DOHH2 (cell line): ENCODE results near the gene PINLYP.

Experiments used
- H3F3A ChIP-seq: fragments of 200-600 bp; sonication (generic), shearing (Covaris generic); 2 replicates; pipeline ENCODE4 v1.6.0; 2016; ENCODE audit warnings: antibody characterized with exemption, mild to moderate bottlenecking; ENCODE audit not compliant: control insufficient read depth, insufficient read depth
- H3K27ac ChIP-seq: fragments of 200-600 bp; sonication (generic); 2 replicates; pipeline ENCODE4 v1.5.1; 2014; ENCODE audit warnings: low read depth, mild to moderate bottlenecking, low read length, moderate library complexity
- H3K27me3 ChIP-seq: fragments of 200-600 bp; sonication (generic); 2 replicates; pipeline ENCODE4 v1.6.1; 2014; ENCODE audit warnings: mild to moderate bottlenecking, low read length, mixed read lengths; ENCODE audit not compliant: control insufficient read depth
- H3K36me3 ChIP-seq: fragments of 200-600 bp; sonication (generic); 2 replicates; pipeline ENCODE4 v1.6.1; 2014; ENCODE audit warnings: mild to moderate bottlenecking, low read length, moderate library complexity, mixed read lengths; ENCODE audit not compliant: control insufficient read depth
- H3K4me1 ChIP-seq: fragments of 200-600 bp; sonication (generic); 2 replicates; pipeline ENCODE4 v1.6.1; 2014; ENCODE audit warnings: mild to moderate bottlenecking, low read length, mixed read lengths; ENCODE audit not compliant: control insufficient read depth
- H3K4me2 ChIP-seq: fragments of 200-600 bp; sonication (generic); 2 replicates; pipeline ENCODE4 v1.6.0; 2014; ENCODE audit warnings: mild to moderate bottlenecking, low read length, moderate library complexity
- H3K4me3 ChIP-seq: fragments of 200-600 bp; sonication (generic); 2 replicates; pipeline ENCODE4 v1.5.1; 2014; ENCODE audit warnings: mild to moderate bottlenecking, low read length, mixed read lengths
- H3K79me2 ChIP-seq: fragments of 200-600 bp; sonication (generic); 2 replicates; pipeline ENCODE4 v1.6.1; 2014; ENCODE audit warnings: mild to moderate bottlenecking, low read length, mixed read lengths; ENCODE audit not compliant: control insufficient read depth
- H3K9me2 ChIP-seq: fragments of 200-600 bp; sonication (generic); replicated peaks from 2 replicates; pipeline ENCODE4 v1.6.1; 2014; ENCODE audit warnings: mild to moderate bottlenecking, low read length, mixed read lengths; ENCODE audit not compliant: control insufficient read depth
- H3K9me3 ChIP-seq: fragments of 200-600 bp; sonication (generic); 2 replicates; pipeline ENCODE4 v1.6.1; 2014; ENCODE audit warnings: antibody characterized with exemption, low read length, mixed read lengths; ENCODE audit not compliant: control insufficient read depth, insufficient read depth
- H4K20me1 ChIP-seq: fragments of 200-600 bp; sonication (generic); 2 replicates; pipeline ENCODE4 v1.6.0; 2014; ENCODE audit warnings: low read depth, mild to moderate bottlenecking, antibody characterized with exemption, low read length, moderate library complexity; ENCODE audit not compliant: control insufficient read depth, insufficient read depth
- EZH2phosphoT487 ChIP-seq: fragments of 200-600 bp; sonication (generic); IDR thresholded peaks from 2 replicates; pipeline ENCODE4 v1.6.1; 2017; ENCODE audit warnings: borderline replicate concordance, mild to moderate bottlenecking, antibody characterized with exemption, low read length, moderate library complexity, mixed read lengths
- TF ChIP-seq, protein P1 (sequence below): fragments of 200-600 bp; sonication (generic); IDR thresholded peaks from one replicate; pipeline ENCODE4 v1.5.1; 2014; ENCODE audit warnings: antibody characterized with exemption, mild to moderate bottlenecking, low read depth, low read length; ENCODE audit not compliant: poor library complexity, severe bottlenecking

Gene PINLYP

GRCh38 chr19:43610493-43610892, 34.9 kb downstream of the PINLYP start:
- H3F3A ChIP-seq: no peaks in the 10 kb centered on the region
- H3K4me1 ChIP-seq: no peaks in the 10 kb centered on the region
- H3K27ac ChIP-seq: no peak overlapping the region
- TF ChIP-seq, protein P1, sequence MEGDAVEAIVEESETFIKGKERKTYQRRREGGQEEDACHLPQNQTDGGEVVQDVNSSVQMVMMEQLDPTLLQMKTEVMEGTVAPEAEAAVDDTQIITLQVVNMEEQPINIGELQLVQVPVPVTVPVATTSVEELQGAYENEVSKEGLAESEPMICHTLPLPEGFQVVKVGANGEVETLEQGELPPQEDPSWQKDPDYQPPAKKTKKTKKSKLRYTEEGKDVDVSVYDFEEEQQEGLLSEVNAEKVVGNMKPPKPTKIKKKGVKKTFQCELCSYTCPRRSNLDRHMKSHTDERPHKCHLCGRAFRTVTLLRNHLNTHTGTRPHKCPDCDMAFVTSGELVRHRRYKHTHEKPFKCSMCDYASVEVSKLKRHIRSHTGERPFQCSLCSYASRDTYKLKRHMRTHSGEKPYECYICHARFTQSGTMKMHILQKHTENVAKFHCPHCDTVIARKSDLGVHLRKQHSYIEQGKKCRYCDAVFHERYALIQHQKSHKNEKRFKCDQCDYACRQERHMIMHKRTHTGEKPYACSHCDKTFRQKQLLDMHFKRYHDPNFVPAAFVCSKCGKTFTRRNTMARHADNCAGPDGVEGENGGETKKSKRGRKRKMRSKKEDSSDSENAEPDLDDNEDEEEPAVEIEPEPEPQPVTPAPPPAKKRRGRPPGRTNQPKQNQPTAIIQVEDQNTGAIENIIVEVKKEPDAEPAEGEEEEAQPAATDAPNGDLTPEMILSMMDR: no peak
- TF ChIP-seq EZH2phosphoT487: no peak
- H3K79me2 ChIP-seq: peaks cover 51% of the 10 kb centered on the region
- H3K4me2 ChIP-seq: no peak overlapping the region
- no peaks in the 10 kb centered on the region for H3K27me3 ChIP-seq
- H3K9me3 ChIP-seq: no peaks in the 10 kb centered on the region
- H3K9me2 ChIP-seq: no peaks in the 10 kb centered on the region
- no peaks in the 10 kb centered on the region for H4K20me1 ChIP-seq
- no peak overlapping the region for H3K4me3 ChIP-seq
- H3K36me3 ChIP-seq: peaks cover 40% of the 10 kb centered on the region

- H3F3A ChIP-seq: no peaks in the 10 kb centered on the region
- no peak within 1 kb of the TSS for H3K4me3 ChIP-seq
- peaks cover 39% of the 10 kb centered on the region for H3K36me3 ChIP-seq
- no peaks in the 10 kb centered on the region for H3K9me3 ChIP-seq
- H3K9me2 ChIP-seq: no peaks in the 10 kb centered on the region
- H3K4me1 ChIP-seq: no peaks in the 10 kb centered on the region
- H4K20me1 ChIP-seq: no peaks in the 10 kb centered on the region
- no peak within 1 kb of the TSS for H3K4me2 ChIP-seq
- no peak within 1 kb of the TSS for H3K27ac ChIP-seq
- no peaks in the 10 kb centered on the region for H3K27me3 ChIP-seq
- peaks cover 64% of the 10 kb centered on the region for H3K79me2 ChIP-seq
- TF ChIP-seq, protein P1: no peak
- no peak for TF ChIP-seq EZH2phosphoT487
Measured at GRCh38 chr19:43611788-43612187, 36.2 kb downstream of the PINLYP start, which contains the start of gene SRRM5. SRRM5 (plus strand) TSS chr19:43612088; CDS start chr19:43612122, 34 bp downstream.

- Histone ChIP-seq H4K20me1 (no peaks in the 10 kb centered on the region), H3K27ac (no peak overlapping the region), H3K4me3 (no peak overlapping the region), H3K9me3 (no peaks in the 10 kb centered on the region), H3F3A (no peaks in the 10 kb centered on the region), H3K79me2 (peaks cover 70% of the 10 kb centered on the region), H3K27me3 (no peaks in the 10 kb centered on the region), H3K9me2 (no peaks in the 10 kb centered on the region), H3K36me3 (peaks cover 36% of the 10 kb centered on the region), H3K4me1 (no peaks in the 10 kb centered on the region), H3K4me2 (no peak overlapping the region)
- TF ChIP-seq, protein P1: no peak
- no peak for TF ChIP-seq EZH2phosphoT487
Measured at GRCh38 chr19:43612374-43612773, 36.8 kb downstream of the PINLYP start.

DNA sequence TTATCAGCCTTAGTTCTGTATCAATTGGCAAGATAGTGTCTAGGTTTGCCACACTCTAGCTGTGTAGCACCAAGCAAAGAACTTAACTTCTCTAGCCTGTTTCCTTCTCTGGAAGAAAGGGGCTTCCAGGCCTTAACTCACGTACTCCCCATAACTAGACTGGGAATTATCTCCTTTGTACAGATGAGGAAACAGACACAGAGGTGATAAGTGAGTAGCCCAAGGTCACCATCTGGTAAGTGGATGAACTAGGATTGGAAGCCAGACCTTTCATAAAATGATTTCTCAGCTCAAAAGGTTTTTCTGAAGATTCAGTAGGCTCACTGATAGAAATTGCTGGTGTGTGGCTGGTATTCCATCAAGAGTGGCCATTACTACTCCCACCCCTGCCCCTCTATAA, 40.7 kb downstream of the PINLYP start:
- no peaks in the 10 kb centered on the region for H3K9me3 ChIP-seq

More for the DNA sequence above, 40.7 kb downstream of the PINLYP start:
- Histone ChIP-seq H3K4me1 (peaks cover 25% of the 10 kb centered on the region), H3K36me3 (peaks cover 41% of the 10 kb centered on the region), H3K79me2 (peaks cover 87% of the 10 kb centered on the region), H3F3A (no peaks in the 10 kb centered on the region), H3K4me2 (no peak overlapping the region), H3K4me3 (no peak overlapping the region), H3K9me2 (no peaks in the 10 kb centered on the region), H3K27ac (no peak overlapping the region), H3K27me3 (no peaks in the 10 kb centered on the region), H4K20me1 (no peaks in the 10 kb centered on the region)
- TF ChIP-seq, protein P1: no peak
- no peak for TF ChIP-seq EZH2phosphoT487
